Vagina (tissue), 2 donors: ENCODE data around the gene NELFA. TPM values are rescaled to one million over a fixed set of nuclear protein-coding genes. Genes with fewer than 3 reads are reported as not detected.
A peak's percentile ranks its signal among the peaks of the same experiment; 100 is the strongest.

Experiments used
- DNase-seq, 2 donors: peaks; one replicate each; pipeline ENCODE4 v3.0.0-alpha.2; 2017; ENCODE audit errors: extremely low spot score in 2 of 2
- H3K27ac ChIP-seq: fragments of 200-600 bp; sonication (generic); one replicate; pipeline ENCODE4 v1.5.1; 2019
- H3K27me3 ChIP-seq: fragments of 200-600 bp; sonication (generic); one replicate; pipeline ENCODE4 v1.5.1; 2019
- H3K36me3 ChIP-seq, 2 donors: fragments of 200-600 bp; sonication (generic); one replicate each; pipeline ENCODE4 v1.5.1; 2017 to 2019
- H3K4me1 ChIP-seq: fragments of 200-600 bp; sonication (generic); one replicate; pipeline ENCODE4 v1.5.1; 2019
- H3K4me3 ChIP-seq, 2 donors: fragments of 200-600 bp; sonication (generic); 1 replicate in 1 of 2; 2 replicates in 1 of 2; pipeline ENCODE4 v1.5.1; 2016 to 2019
- H3K9me3 ChIP-seq: fragments of 200-600 bp; sonication (generic); one replicate; pipeline ENCODE4 v1.5.1; 2019
- CTCF ChIP-seq, 3 experiments: fragments of 450-650 bp in 2 of 3; fragments of 200-600 bp in 1 of 3; sonication (generic) in 1 of 3; IDR thresholded peaks; one replicate each; pipeline ENCODE4 v1.5.1; 2017 to 2019; ENCODE audit warnings: antibody characterized with exemption in 3 of 3, mild to moderate bottlenecking in 2 of 3, moderate library complexity in 2 of 3
- POLR2A ChIP-seq, 2 donors: fragments of 450-650 bp; IDR thresholded peaks; one replicate each; pipeline ENCODE4 v1.6.1; 2017; ENCODE audit warnings: antibody characterized with exemption in 2 of 2, mild to moderate bottlenecking in 2 of 2, moderate library complexity in 2 of 2
- POLR2AphosphoS5 ChIP-seq, 2 donors: sonication (generic); formaldehyde crosslinking; IDR thresholded peaks; one replicate each; pipeline ENCODE4 v1.9.0; 2017; ENCODE audit warnings: antibody characterized with exemption in 2 of 2, mild to moderate bottlenecking in 2 of 2, low read depth in 1 of 2; ENCODE audit not compliant: insufficient read depth in 1 of 2
- intact Hi-C: fragments of 100-400 bp; cut with DNase I; formaldehyde crosslinking; loops from one replicate; pipeline ENCODE4 v1.15.1; 2023
- total RNA-seq: library from RNA; depleted of rRNA; stranded (reverse); fragments of >200 nt; gene quantifications from one replicate; pipeline ENCODE4 v1.2.3, GENCODE V29; 2016

NELFA gene
- total RNA-seq, 1 donor from 2014 or later = 19.6 TPM

- no peak overlapping the region for H3K4me3 ChIP-seq
- H3K4me1 ChIP-seq = peaks cover 4% of the 10 kb centered on the region
- H3K27me3 ChIP-seq = no peaks in the 10 kb centered on the region
- no peak for DNase-seq
- no peaks in the 10 kb centered on the region for H3K36me3 ChIP-seq
- H3K9me3 ChIP-seq = no peaks in the 10 kb centered on the region
- intact Hi-C loops = no loop called here
- TF ChIP-seq POLR2AphosphoS5 (IDR thresholded peaks at IDR 0.05; ENCODE audit: insufficient read depth in 1 of 2, low read depth in 1 of 2) (no peak), POLR2A (IDR thresholded peaks at IDR 0.05) (no peak), CTCF (IDR thresholded peaks at IDR 0.05) (no peak)
- H3K27ac ChIP-seq = no peak overlapping the region
Measured at GRCh38 chr4:2015008-2015407, 6.2 kb upstream of the NELFA start.

GRCh38 chr4:2011583-2011982 is 2.8 kb upstream of the NELFA start:
- no peak for TF ChIP-seq POLR2AphosphoS5 (IDR thresholded peaks at IDR 0.05; ENCODE audit: insufficient read depth in 1 of 2, low read depth in 1 of 2)
- no peak for TF ChIP-seq CTCF (IDR thresholded peaks at IDR 0.05)
- TF ChIP-seq POLR2A (IDR thresholded peaks at IDR 0.05) = no peak
- no peak overlapping the region for H3K27ac ChIP-seq
- no peak for DNase-seq

GRCh38 chr4:2009651-2010233 is 968 bp upstream of the NELFA start:
- TF ChIP-seq POLR2A (IDR thresholded peaks at IDR 0.05) (no peak), CTCF (IDR thresholded peaks at IDR 0.05) (no peak), POLR2AphosphoS5 (IDR thresholded peaks at IDR 0.05; ENCODE audit: insufficient read depth in 1 of 2, low read depth in 1 of 2) (no peak)
- Histone ChIP-seq H3K36me3 (peaks cover 0 to 8% of the 10 kb centered on the region in 2 donors), H3K27me3 (no peaks in the 10 kb centered on the region), H3K4me1 (peaks cover 33% of the 10 kb centered on the region), H3K4me3 (peak overlapping the region; percentile 70 to 95), H3K9me3 (no peaks in the 10 kb centered on the region), H3K27ac (peak overlapping the region; percentile 98)
- no peak for DNase-seq
- intact Hi-C loops = no loop called here

More at GRCh38 chr4:2011583-2011982, 2.8 kb upstream of the NELFA start:
- no peaks in the 10 kb centered on the region for H3K36me3 ChIP-seq
- intact Hi-C loops = no loop called here
- H3K4me3 ChIP-seq = no peak overlapping the region
- H3K27me3 ChIP-seq = no peaks in the 10 kb centered on the region
- H3K9me3 ChIP-seq = no peaks in the 10 kb centered on the region
- peaks cover 20% of the 10 kb centered on the region for H3K4me1 ChIP-seq

GRCh38 chr4:2008671-2008920 is 178 bp downstream of the NELFA start:
- H3K27ac ChIP-seq = peak overlapping the region; percentile 98
- H3K9me3 ChIP-seq = no peaks in the 10 kb centered on the region
- H3K4me3 ChIP-seq = peak overlapping the region; percentile 70 to 95
- TF ChIP-seq POLR2AphosphoS5 (IDR thresholded peaks at IDR 0.05; ENCODE audit: insufficient read depth in 1 of 2, low read depth in 1 of 2) = no peak
- no peak for TF ChIP-seq CTCF (IDR thresholded peaks at IDR 0.05)
- no peak for TF ChIP-seq POLR2A (IDR thresholded peaks at IDR 0.05)
- H3K4me1 ChIP-seq = peaks cover 33% of the 10 kb centered on the region
- H3K36me3 ChIP-seq = peaks cover 0 to 11% of the 10 kb centered on the region in 2 donors
- intact Hi-C loops = no loop called here
- DNase-seq = no peak
- no peaks in the 10 kb centered on the region for H3K27me3 ChIP-seq

GRCh38 chr4:2007804-2008670 is 737 bp downstream of the NELFA start:
- intact Hi-C loops = no loop called here
- Histone ChIP-seq H3K4me3 (peak overlapping the region; percentile 70 to 95), H3K27ac (peak overlapping the region; percentile 98), H3K4me1 (peaks cover 33% of the 10 kb centered on the region), H3K36me3 (peaks cover 0 to 16% of the 10 kb centered on the region in 2 donors), H3K27me3 (no peaks in the 10 kb centered on the region), H3K9me3 (no peaks in the 10 kb centered on the region)
- TF ChIP-seq POLR2AphosphoS5 (IDR thresholded peaks at IDR 0.05; ENCODE audit: insufficient read depth in 1 of 2, low read depth in 1 of 2) (no peak), POLR2A (IDR thresholded peaks at IDR 0.05) (no peak), CTCF (IDR thresholded peaks at IDR 0.05) (no peak)
- no peak for DNase-seq
